H1 (cell line): Measurements from ENCODE around the gene GNAO1. TPM values are rescaled to one million over a fixed set of nuclear protein-coding genes. Genes with fewer than 3 reads are reported as not detected.

Experiments used
- CTCF ChIA-PET: fragments of 300-600 bp; sonication (Branson Sonifier 250); formaldehyde crosslinking; loops from one replicate; lab custom pipeline; 2021; ENCODE audit not compliant: partially characterized antibody; lab: Charles Lee
- POLR2A ChIA-PET: fragments of 300-600 bp; sonication (Branson Sonifier 250); formaldehyde crosslinking; loops from one replicate; lab custom pipeline; 2021; ENCODE audit warnings: inconsistent platforms; ENCODE audit not compliant: partially characterized antibody; lab: Charles Lee
- DNase-seq, 2 experiments: peaks; one replicate each; pipeline versions ENCODE4 v3.0.0 to v3.0.0-alpha.2; 2010 to 2022; ENCODE audit warnings: low spot score in 2 of 2, low read depth in 1 of 2, mixed read lengths in 1 of 2
- FAIRE-seq: peaks from 2 replicates; lab custom pipeline; 2011; peaks lifted over from hg19 to GRCh38; lab: Jason Lieb, UNC
- H2AFZ ChIP-seq: 2 replicates; pipeline ENCODE4 v1.8.1; 2012; ENCODE audit warnings: low read length, inconsistent platforms
- H2AK5ac ChIP-seq: 2 replicates; pipeline ENCODE4 v1.6.1; 2013; ENCODE audit warnings: low read depth, low read length
- H2BK120ac ChIP-seq: replicated peaks from 2 replicates; pipeline ENCODE3; 2013; ENCODE audit warnings: low read depth, low read length, inconsistent platforms
- H2BK12ac ChIP-seq: 2 replicates; pipeline ENCODE4 v1.6.1; 2013; ENCODE audit warnings: low read depth, low read length
- H2BK15ac ChIP-seq: 2 replicates; pipeline ENCODE4 v1.6.1; 2013; ENCODE audit warnings: low read length
- H2BK20ac ChIP-seq: 2 replicates; pipeline ENCODE4 v1.6.1; 2013; ENCODE audit warnings: low read length
- H2BK5ac ChIP-seq: 2 replicates; pipeline ENCODE4 v1.6.1; 2013; ENCODE audit warnings: low read depth, low read length
- H3K14ac ChIP-seq: 2 replicates; pipeline ENCODE4 v1.6.1; 2013; ENCODE audit warnings: inconsistent platforms; ENCODE audit not compliant: insufficient read length
- H3K18ac ChIP-seq: 2 replicates; pipeline ENCODE4 v1.6.1; 2013; ENCODE audit warnings: low read length; ENCODE audit errors: extremely low read depth
- H3K23ac ChIP-seq: 2 replicates; pipeline ENCODE4 v1.6.1; 2013; ENCODE audit warnings: inconsistent platforms; ENCODE audit not compliant: insufficient read length
- H3K23me2 ChIP-seq: 2 replicates; pipeline ENCODE4 v1.6.1; 2013; ENCODE audit warnings: low read depth, low read length
- H3K27ac ChIP-seq: 2 replicates; pipeline ENCODE4 v1.6.1; 2011; ENCODE audit warnings: low read depth, low read length, inconsistent platforms
- H3K27me3 ChIP-seq, 4 experiments: replicated peaks in 1 of 4; 1 replicate in 1 of 4; 2 replicates in 3 of 4; pipeline versions ENCODE4 v1.6.1 to v1.8.1; 2011 to 2013; ENCODE audit warnings: low read length in 3 of 4, mild to moderate bottlenecking in 3 of 4, inconsistent platforms in 2 of 4, mixed read lengths in 2 of 4, moderate library complexity in 1 of 4; ENCODE audit not compliant: control insufficient read depth in 3 of 4, insufficient read depth in 3 of 4; ENCODE audit errors: extremely low read depth in 1 of 4
- H3K36me3 ChIP-seq, 4 experiments: 2 replicates each; pipeline versions ENCODE4 v1.6.1 to v1.8.1; 2011 to 2013; ENCODE audit warnings: mild to moderate bottlenecking in 4 of 4, low read length in 3 of 4, moderate library complexity in 2 of 4, control low read depth in 1 of 4, inconsistent platforms in 1 of 4; ENCODE audit not compliant: insufficient read depth in 4 of 4, control insufficient read depth in 2 of 4
- H3K4ac ChIP-seq: replicated peaks from 2 replicates; pipeline ENCODE3; 2013; ENCODE audit warnings: low read length, low read depth, mixed read lengths, inconsistent platforms; ENCODE audit not compliant: insufficient read length
- H3K4me1 ChIP-seq, 4 experiments: replicated peaks in 1 of 4; 1 replicate in 1 of 4; 2 replicates in 3 of 4; pipeline versions ENCODE4 v1.6.1 to v1.8.1; 2011 to 2013; ENCODE audit warnings: low read length in 3 of 4, inconsistent platforms in 2 of 4, mixed read lengths in 1 of 4; ENCODE audit not compliant: insufficient read depth in 4 of 4, control insufficient read depth in 3 of 4
- H3K4me2 ChIP-seq, 2 experiments: 2 replicates each; pipeline versions ENCODE4 v1.6.1 to v1.8.1; 2011 to 2013; ENCODE audit warnings: low read depth in 2 of 2, low read length in 2 of 2, control low read depth in 1 of 2, inconsistent platforms in 1 of 2, mild to moderate bottlenecking in 1 of 2; ENCODE audit not compliant: insufficient read depth in 1 of 2
- H3K4me3 ChIP-seq, 4 experiments: fragments of 200-600, 300-600 bp in 1 of 4; sonication (generic), shearing (Covaris generic), sonication (Bioruptor Twin) in 1 of 4; 2 replicates each; pipeline versions ENCODE4 v1.5.1 to v1.8.1; 2011 to 2016; ENCODE audit warnings: low read length in 4 of 4, low read depth in 3 of 4, control low read depth in 2 of 4, inconsistent platforms in 2 of 4, mild to moderate bottlenecking in 2 of 4, mixed read lengths in 1 of 4, moderate library complexity in 1 of 4; ENCODE audit not compliant: insufficient read depth in 2 of 4; ENCODE audit errors: extremely low read depth in 1 of 4
- H3K56ac ChIP-seq: replicated peaks from 2 replicates; pipeline ENCODE3; 2013; ENCODE audit warnings: low read depth, mild to moderate bottlenecking, mixed read lengths, low read length, inconsistent platforms; ENCODE audit not compliant: insufficient read length
- H3K79me1 ChIP-seq: 2 replicates; pipeline ENCODE4 v1.6.1; 2013; ENCODE audit warnings: low read depth, low read length, control low read depth
- H3K79me2 ChIP-seq, 2 experiments: 2 replicates each; pipeline versions ENCODE4 v1.6.1 to v1.8.1; 2012 to 2013; ENCODE audit warnings: low read length in 2 of 2, mild to moderate bottlenecking in 2 of 2, inconsistent platforms in 1 of 2; ENCODE audit not compliant: insufficient read depth in 2 of 2, control insufficient read depth in 1 of 2
- H3K9ac ChIP-seq, 4 experiments: replicated peaks in 1 of 4; 1 replicate in 1 of 4; 2 replicates in 3 of 4; pipeline versions ENCODE4 v1.6.1 to v1.8.1; 2011 to 2013; ENCODE audit warnings: low read depth in 3 of 4, low read length in 3 of 4, control low read depth in 2 of 4, mild to moderate bottlenecking in 2 of 4, moderate library complexity in 2 of 4, inconsistent platforms in 1 of 4; ENCODE audit errors: extremely low read depth in 1 of 4
- H3K9me3 ChIP-seq, 2 experiments: 2 replicates each; pipeline versions ENCODE4 v1.6.1 to v1.8.1; 2012 to 2013; ENCODE audit warnings: mild to moderate bottlenecking in 2 of 2, moderate library complexity in 2 of 2, control low read depth in 1 of 2, inconsistent platforms in 1 of 2, low read depth in 1 of 2, low read length in 1 of 2, mixed read lengths in 1 of 2; ENCODE audit not compliant: insufficient read depth in 2 of 2
- H4K20me1 ChIP-seq, 2 experiments: replicated peaks in 1 of 2; 2 replicates each; pipeline versions ENCODE3 to v1.8.1; 2011 to 2013; ENCODE audit warnings: inconsistent platforms in 2 of 2, low read length in 2 of 2, mild to moderate bottlenecking in 1 of 2; ENCODE audit not compliant: insufficient read depth in 2 of 2, control insufficient read depth in 1 of 2
- H4K5ac ChIP-seq: 2 replicates; pipeline ENCODE4 v1.6.1; 2013; ENCODE audit warnings: low read length, low read depth, mixed read lengths, inconsistent platforms; ENCODE audit not compliant: insufficient read length
- H4K8ac ChIP-seq: 2 replicates; pipeline ENCODE4 v1.8.0; 2013; ENCODE audit warnings: mild to moderate bottlenecking, moderate library complexity, low read length, inconsistent platforms; ENCODE audit not compliant: insufficient read depth; ENCODE audit errors: extremely low read depth
- H4K91ac ChIP-seq: replicated peaks from 2 replicates; pipeline ENCODE3; 2013; ENCODE audit warnings: low read length, mixed read lengths, inconsistent platforms; ENCODE audit not compliant: insufficient read length
- ASH2L ChIP-seq: fragments of 200-600, 300-600 bp; sonication (generic); IDR thresholded peaks from one replicate; pipeline ENCODE4 v1.7.1; 2017; ENCODE audit warnings: low read length
- CTBP2 ChIP-seq: IDR thresholded peaks from 2 replicates; pipeline ENCODE4 v1.7.0; 2011; ENCODE audit warnings: borderline replicate concordance, mild to moderate bottlenecking, moderate library complexity, mixed read lengths, low read length; ENCODE audit not compliant: insufficient read depth, insufficient read length
- EP300 ChIP-seq, 2 experiments: IDR thresholded peaks; 1 replicate in 1 of 2; 2 replicates in 1 of 2; pipeline ENCODE4 v1.6.1; 2011 to 2012; ENCODE audit warnings: low read depth in 2 of 2, low read length in 2 of 2, mild to moderate bottlenecking in 2 of 2, borderline replicate concordance in 1 of 2, inconsistent platforms in 1 of 2, moderate library complexity in 1 of 2
- GABPA ChIP-seq: IDR thresholded peaks from 2 replicates; pipeline ENCODE4 v1.6.1; 2011; ENCODE audit warnings: mild to moderate bottlenecking, low read length, moderate library complexity, borderline replicate concordance; ENCODE audit not compliant: insufficient read depth
- HDAC6 ChIP-seq: IDR thresholded peaks from one replicate; pipeline ENCODE4 v1.7.1; 2012; ENCODE audit warnings: low read depth, mild to moderate bottlenecking, inconsistent platforms, low read length, moderate library complexity
- RXRA ChIP-seq: IDR thresholded peaks from 2 replicates; pipeline ENCODE4 v1.6.1; 2011; ENCODE audit warnings: low read depth, mild to moderate bottlenecking, low read length, moderate library complexity; ENCODE audit not compliant: insufficient read depth
- TAF1 ChIP-seq: IDR thresholded peaks from 2 replicates; pipeline ENCODE4 v1.6.1; 2011; ENCODE audit warnings: mild to moderate bottlenecking, low read depth, low read length
- WGBS, 2 experiments: shearing (Covaris generic) in 1 of 2; methylation state at CpG; one replicate each; pipeline versions ENCODE4 v1.1.6 to v1.1.7; 2013 to 2015; ENCODE audit warnings: low lambda C conversion rate in 2 of 2, mixed read lengths in 2 of 2, inconsistent platforms in 1 of 2, low coverage in 1 of 2, missing lambda C conversion rate in 1 of 2; ENCODE audit not compliant: insufficient replicate concordance in 2 of 2, insufficient coverage in 1 of 2, insufficient read length in 1 of 2; ENCODE audit errors: extremely low coverage in 1 of 2, missing lambda C conversion rate in 1 of 2; 5-methylcytosine and 5-hydroxymethylcytosine counted together
- polyA plus RNA-seq, 7 experiments: library from polyadenylated mRNA; depleted of rRNA in 3 of 7; stranded (reverse) in 5 of 7; unstranded in 2 of 7; fragments of >200 nt in 5 of 7; fragments of 200-250 nt in 2 of 7; gene quantifications; 1 replicate in 5 of 7; 2 replicates in 1 of 7; 4 replicates in 1 of 7; pipeline versions ENCODE4 v1.2.1 to v1.2.3, GENCODE V29; 2011 to 2013; ENCODE audit warnings: missing spikeins in 2 of 7, mixed read lengths in 2 of 7
- total RNA-seq: library from RNA; stranded (reverse); fragmentation: NEBNext Ultra II Directional; extraction: Animal tissue kit (Norgen Biotek cat#: 25700); gene quantifications from 2 replicates; pipeline ENCODE4 v1.2.1, GENCODE V29; 2021
- TF ChIP-seq, protein P1 (sequence below): IDR thresholded peaks from 2 replicates; pipeline ENCODE4 v1.6.1; 2012; ENCODE audit warnings: inconsistent platforms
- TF ChIP-seq, protein P2 (sequence below): IDR thresholded peaks from 2 replicates; pipeline ENCODE4 v1.6.1; 2011; ENCODE audit warnings: low read depth, mild to moderate bottlenecking, low read length; ENCODE audit not compliant: insufficient read depth
- TF ChIP-seq, protein P3 (sequence below): IDR thresholded peaks from 2 replicates; pipeline ENCODE4 v1.6.1; 2012; ENCODE audit warnings: inconsistent platforms

The GNAO1 gene
- total and polyA plus RNA-seq, 2 of the 8 experiments (the other 6 are each of a cell fraction or from before 2014, with no cell fraction given), result 6.7 to 34.4 TPM

DNA sequence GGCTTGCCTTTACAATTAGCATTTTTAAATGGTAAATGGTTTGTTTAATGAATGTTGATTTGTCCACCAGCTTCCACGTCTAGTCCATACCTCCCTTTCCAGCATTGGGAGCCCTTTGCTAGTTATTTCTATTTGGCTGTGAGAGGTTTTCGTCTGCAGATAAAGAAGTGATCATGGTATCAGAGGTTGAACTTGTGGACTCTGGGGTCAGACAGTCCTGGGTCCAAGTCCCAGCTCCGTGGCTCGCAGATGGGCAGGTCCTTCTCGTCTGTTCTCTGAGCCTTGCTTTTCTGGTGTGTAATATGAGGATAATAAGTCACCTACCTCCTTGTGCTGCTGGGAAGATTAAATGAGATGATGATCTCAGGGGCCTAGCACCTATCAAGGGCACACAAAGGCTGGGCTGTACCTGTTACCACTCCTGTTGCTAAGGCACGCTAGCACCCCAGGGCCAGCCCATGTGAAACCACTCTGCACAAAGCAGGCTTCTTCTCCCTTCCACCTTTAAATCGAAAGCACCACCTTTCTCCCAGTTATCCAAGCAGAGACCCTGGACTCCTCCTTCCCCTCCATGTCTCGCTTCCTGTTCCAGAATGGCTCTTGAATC, 103.9 kb downstream of the GNAO1 start:
- Histone ChIP-seq H3K79me2 (no peaks in the 10 kb centered on the region), H4K20me1 (peaks cover 2 to 6% of the 10 kb centered on the region in 2 experiments), H3K4me2 (peak overlapping the region in 1 of 2 experiments; percentile 53; a peak in 2 of 4 replicates), H3K27ac (no peak overlapping the region), H3K79me1 (no peaks in the 10 kb centered on the region; the same call in 1 of the 2 replicates), H4K5ac (no peak overlapping the region), H4K91ac (no peak overlapping the region), H2AK5ac (no peak overlapping the region), H3K9me3 (no peaks in the 10 kb centered on the region), H2BK15ac (no peak overlapping the region), H3K4me1 (peaks cover 11 to 17% (median 12%) of the 10 kb centered on the region in 4 experiments; a peak in 6 of 7 replicates), H3K23ac (no peak overlapping the region), H3K9ac (no peak overlapping the region; a peak in 2 of 7 replicates), H3K23me2 (no peaks in the 10 kb centered on the region), H3K14ac (no peak overlapping the region), H2BK20ac (no peak overlapping the region), H3K36me3 (no peaks in the 10 kb centered on the region), H2BK120ac (no peak overlapping the region), H2AFZ (no peak overlapping the region), H4K8ac (no peak overlapping the region), H3K4me3 (no peak overlapping the region), H3K56ac (no peak overlapping the region), H3K4ac (no peak overlapping the region), H2BK5ac (no peak overlapping the region), H2BK12ac (peak overlapping the region; percentile 23; the same call in 1 of the 2 replicates), H3K27me3 (peaks cover 0 to 2% (median 0%) of the 10 kb centered on the region in 4 experiments; a peak in 2 of 7 replicates), H3K18ac (peak overlapping the region; percentile 16; the same call in 1 of the 2 replicates)
- POLR2A ChIA-PET, result no interaction called here
- no peak for TF ChIP-seq GABPA
- TF ChIP-seq ASH2L, result no peak
- no peak for TF ChIP-seq RXRA
- TF ChIP-seq, protein P1, sequence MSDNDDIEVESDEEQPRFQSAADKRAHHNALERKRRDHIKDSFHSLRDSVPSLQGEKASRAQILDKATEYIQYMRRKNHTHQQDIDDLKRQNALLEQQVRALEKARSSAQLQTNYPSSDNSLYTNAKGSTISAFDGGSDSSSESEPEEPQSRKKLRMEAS, result no peak
- TF ChIP-seq EP300 (IDR thresholded peaks at IDR 0.05; ENCODE audit: borderline replicate concordance in 1 of 2, low read depth in 2 of 2, low read length in 2 of 2), result no peak
- no peak for TF ChIP-seq CTBP2
- no peak for TF ChIP-seq HDAC6
- TF ChIP-seq, protein P2, sequence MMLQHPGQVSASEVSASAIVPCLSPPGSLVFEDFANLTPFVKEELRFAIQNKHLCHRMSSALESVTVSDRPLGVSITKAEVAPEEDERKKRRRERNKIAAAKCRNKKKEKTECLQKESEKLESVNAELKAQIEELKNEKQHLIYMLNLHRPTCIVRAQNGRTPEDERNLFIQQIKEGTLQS, result no peak
- TF ChIP-seq, protein P3, sequence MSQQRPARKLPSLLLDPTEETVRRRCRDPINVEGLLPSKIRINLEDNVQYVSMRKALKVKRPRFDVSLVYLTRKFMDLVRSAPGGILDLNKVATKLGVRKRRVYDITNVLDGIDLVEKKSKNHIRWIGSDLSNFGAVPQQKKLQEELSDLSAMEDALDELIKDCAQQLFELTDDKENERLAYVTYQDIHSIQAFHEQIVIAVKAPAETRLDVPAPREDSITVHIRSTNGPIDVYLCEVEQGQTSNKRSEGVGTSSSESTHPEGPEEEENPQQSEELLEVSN, result no peak
- no peak for TF ChIP-seq TAF1
- CTCF ChIA-PET, result interaction anchor here (0.7 kb wide), 1 partner anchor 209 kb away, joined by 4 read pairs; no protein-coding TSS in a partner anchor
- FAIRE-seq (no peak), DNase-seq (no peak)
- WGBS, 2 experiments, result 89% methylated on average over 8 of the region's 8 CpGs; no CpG with 5 or more reads in 1 of the 2 experiments
